Stimulated activated CD8-positive, alpha-beta memory T cell treated with anti-CD3 and anti-CD28 coated beads, Interleukin-2, amount 100 ng/mL, for 1 hour (primary cell): ENCODE results near the gene KRTAP5-5.
A peak's percentile ranks its signal among the peaks of the same experiment; 100 is the strongest.
"Not testable (repeated sequence)": the region's sequence is repeated elsewhere in the genome, so short reads cannot be mapped to it uniquely, and the experiment has no call there.

ENCODE experiments used
- DNase-seq, 2 donors: peaks; one replicate each; pipeline ENCODE4 v3.0.0-alpha.2; 2020; ENCODE audit warnings: low read depth in 2 of 2

KRTAP5-5 gene

GRCh38 chr11:1641096-1641495 is 11.5 kb downstream of the KRTAP5-5 start:
- no peak for DNase-seq

- DNase-seq: no peak
Observed at GRCh38 chr11:1642288-1643145, 12.9 kb downstream of the KRTAP5-5 start.

DNA sequence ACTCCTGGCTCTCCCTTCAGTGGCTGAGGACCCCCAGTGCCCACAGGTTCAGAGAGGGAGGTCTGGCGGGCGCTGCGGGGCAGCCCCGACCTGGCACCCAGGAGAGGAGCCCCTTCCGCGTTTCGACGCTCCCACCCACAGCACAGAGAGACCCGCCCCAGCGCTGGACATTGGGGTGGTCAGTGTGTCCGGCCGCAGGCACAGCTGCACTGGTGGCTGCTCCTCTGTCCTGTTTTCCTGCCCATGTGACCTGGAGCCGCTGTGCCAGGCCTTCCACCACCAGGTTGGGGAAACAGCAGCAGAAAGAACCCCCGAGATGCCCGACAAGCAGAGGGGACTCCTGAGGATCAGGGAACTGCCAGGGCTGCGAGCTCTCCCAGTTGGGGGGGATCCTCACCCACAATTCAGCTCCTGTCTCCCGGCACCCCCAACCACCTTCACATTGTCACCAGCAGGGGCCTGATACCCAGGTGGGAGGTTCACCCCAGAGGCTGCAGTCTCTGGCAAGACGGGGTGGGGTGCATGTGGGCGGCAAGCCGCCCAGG is 13.6 kb downstream of the KRTAP5-5 start:
- no peak for DNase-seq

DNA sequence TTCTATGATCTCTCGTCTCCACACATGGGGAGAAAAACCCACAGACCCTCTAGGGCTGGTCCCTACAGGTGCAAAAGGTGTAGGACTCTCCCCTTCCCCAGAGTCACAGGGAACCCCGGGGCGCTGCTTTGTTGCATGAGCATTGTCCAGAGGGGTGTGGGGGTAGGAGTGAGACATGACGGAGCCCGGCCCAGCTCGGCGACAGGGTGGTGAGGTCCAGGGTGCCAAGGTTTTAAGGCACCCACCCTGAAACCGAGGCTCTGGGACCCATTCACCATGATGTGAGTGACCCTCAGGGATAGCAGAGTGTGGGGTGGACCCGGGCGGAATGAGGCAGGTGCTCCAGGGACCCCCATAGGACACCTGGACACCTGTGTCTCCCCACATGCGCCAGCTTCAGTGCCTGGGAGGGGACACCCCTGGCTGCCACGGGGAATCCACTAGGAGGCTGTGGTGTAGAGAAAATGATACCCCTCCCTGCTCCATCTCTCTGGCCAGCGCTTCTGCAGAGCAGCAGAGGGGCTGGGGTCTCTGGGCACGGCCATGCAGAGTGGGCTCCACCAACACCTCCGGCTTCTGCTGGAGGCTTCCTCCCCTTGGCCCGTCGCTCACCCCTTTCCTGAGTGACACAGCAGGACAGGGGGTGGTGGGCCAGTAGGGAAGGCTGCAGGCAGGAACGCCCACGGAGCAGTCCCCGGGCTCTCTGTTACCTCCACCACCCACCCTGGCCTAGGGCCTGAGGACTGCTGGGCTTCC is 15.2 kb downstream of the KRTAP5-5 start:
- no peak for DNase-seq

- DNase-seq: no peak
Observed at GRCh38 chr11:1645357-1645821, 15.8 kb downstream of the KRTAP5-5 start.

GRCh38 chr11:1646540-1646939 is 17.0 kb downstream of the KRTAP5-5 start:
- DNase-seq: not testable (repeated sequence)

- DNase-seq: no peak
Observed at GRCh38 chr11:1647901-1648652, 18.5 kb downstream of the KRTAP5-5 start.

DNA sequence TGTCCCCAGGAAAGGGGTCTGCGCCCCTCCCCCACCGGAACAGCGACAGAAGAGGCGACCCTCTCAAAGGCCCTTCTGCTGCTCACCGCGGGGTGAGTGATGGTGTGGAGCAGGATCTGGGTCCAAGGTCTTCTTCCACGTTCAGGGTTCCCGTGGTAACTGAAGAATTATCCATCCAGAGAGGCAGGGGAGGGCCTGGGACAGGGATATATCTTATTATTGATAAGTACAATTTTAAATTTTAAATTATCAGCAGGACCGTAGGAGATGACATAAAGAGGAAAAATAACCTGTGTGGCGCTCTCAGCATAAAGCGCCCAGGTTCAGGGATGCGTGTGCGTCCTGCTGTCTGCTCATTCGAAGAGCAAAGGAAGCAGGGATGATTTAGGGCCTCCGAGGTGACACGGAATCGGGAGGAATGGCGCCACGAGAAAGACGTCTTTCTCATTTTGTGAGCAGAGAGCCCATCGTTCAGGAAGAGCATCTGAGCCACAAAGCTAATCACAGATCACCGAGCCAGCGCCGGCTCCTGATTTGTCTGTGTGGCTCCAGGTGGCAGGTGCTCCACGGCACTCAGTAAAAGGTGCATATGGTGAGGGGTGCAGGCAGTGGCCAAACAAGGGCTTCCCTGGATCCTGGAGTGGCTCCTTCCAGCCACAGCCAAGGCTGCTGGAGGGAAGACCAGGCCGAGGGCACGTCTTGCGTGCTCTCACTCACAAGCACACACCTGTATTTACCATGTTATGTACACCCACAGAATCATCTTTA is 19.3 kb downstream of the KRTAP5-5 start:
- DNase-seq: no peak

- DNase-seq: no peak
Observed at GRCh38 chr11:1650034-1650917, 20.7 kb downstream of the KRTAP5-5 start.

GRCh38 chr11:1650918-1651262 is 21.3 kb downstream of the KRTAP5-5 start:
- DNase-seq: no peak

- DNase-seq: no peak
Observed at GRCh38 chr11:1651411-1651980, 21.9 kb downstream of the KRTAP5-5 start.

- DNase-seq: no peak
Observed at GRCh38 chr11:1652026-1652425, 22.5 kb downstream of the KRTAP5-5 start.

DNA sequence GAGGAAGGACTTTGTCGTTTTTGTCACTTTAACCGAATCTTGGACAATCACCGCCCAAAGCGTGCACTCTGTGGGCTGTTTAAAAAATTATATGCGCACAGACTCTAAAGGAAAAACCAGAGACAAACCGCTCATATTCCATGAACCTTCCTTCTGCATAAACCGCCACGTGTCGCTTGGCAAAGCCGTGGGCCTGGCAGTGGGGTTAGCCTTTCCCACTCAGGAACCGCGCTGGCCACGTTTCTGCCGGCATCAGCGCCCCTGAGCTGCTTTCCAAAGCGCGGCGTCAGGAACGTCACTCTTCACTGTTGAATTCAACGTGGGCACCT is 22.8 kb downstream of the KRTAP5-5 start:
- DNase-seq: no peak

DNA sequence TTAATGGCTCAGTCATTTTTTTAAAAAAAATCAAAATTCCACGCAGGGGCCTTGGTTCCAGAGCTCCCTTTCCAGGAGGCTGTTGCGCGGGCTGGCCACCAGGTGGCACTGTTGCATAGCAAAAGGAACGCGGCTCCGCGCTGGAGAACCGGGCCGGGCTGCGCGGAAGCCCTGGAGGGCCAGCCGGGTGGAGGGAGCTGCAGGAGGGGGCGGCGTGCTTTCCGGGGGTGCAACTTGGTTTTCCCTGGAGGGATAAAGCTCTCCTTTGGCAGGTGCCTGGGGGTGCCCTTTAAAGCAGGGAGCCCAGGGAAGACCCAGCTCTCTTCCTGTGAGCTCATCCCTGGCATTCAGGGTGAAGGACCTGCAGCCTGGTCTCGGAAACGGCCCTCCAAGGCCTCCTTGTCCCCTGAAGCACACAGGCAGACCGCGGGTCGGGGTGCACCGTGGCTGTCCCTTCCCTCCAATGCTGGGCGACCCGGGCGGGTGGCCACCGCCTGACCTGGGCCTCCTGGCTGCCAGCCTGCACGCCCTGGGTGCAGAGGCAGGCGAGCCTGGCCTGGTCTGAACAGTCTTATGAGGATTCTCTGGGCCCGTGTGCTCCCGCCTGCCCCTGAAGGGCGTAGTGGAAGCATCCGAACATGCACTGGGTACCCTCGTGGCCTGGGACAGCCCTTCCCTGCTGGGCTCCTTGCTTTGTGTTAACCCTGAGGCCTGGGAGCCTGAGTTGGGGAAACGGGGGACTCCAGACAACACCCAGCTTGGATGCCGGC is 23.4 kb downstream of the KRTAP5-5 start:
- peak; percentile 62 to 63 for DNase-seq

DNA sequence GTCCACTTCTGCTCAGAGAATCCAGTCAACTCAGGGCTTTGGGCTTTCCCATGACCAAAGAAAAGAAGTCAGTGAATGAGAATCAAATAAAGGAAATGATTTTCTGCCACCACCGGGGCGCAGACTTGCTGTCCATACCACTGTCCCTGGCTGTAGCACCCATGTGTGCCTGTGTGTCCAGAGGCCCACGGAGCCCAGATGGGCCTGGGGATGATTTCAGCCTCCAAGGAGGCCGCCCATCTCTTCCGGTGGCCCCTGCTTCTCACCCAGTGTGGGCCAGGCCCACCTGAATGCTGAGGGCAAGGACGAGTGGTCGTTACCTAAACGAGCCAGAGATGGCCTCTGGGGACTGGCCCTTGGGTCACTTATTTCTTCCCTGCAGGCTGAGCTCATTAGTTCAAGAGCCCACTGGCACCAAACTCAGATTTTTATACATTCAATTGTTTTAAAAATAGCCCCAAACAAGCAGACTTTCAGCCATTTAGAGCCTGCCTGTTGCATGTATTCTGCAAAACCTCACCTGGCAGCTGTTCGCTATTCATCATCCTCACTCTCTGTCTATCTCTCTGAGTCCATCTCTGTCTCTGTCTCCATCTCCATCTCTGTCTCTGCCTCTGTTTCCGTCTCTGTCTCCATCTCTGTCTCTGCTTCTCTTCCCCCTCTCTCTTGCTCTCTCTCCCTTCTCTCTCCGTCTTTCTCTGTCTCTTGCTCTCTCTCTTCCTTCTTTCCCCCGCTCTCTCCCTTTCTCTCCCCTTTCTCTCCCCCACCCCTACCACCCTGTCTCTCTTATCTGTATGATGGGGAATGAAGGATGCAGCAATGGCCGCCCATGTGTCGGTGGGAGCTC is 24.2 kb downstream of the KRTAP5-5 start:
- DNase-seq: no peak

DNA sequence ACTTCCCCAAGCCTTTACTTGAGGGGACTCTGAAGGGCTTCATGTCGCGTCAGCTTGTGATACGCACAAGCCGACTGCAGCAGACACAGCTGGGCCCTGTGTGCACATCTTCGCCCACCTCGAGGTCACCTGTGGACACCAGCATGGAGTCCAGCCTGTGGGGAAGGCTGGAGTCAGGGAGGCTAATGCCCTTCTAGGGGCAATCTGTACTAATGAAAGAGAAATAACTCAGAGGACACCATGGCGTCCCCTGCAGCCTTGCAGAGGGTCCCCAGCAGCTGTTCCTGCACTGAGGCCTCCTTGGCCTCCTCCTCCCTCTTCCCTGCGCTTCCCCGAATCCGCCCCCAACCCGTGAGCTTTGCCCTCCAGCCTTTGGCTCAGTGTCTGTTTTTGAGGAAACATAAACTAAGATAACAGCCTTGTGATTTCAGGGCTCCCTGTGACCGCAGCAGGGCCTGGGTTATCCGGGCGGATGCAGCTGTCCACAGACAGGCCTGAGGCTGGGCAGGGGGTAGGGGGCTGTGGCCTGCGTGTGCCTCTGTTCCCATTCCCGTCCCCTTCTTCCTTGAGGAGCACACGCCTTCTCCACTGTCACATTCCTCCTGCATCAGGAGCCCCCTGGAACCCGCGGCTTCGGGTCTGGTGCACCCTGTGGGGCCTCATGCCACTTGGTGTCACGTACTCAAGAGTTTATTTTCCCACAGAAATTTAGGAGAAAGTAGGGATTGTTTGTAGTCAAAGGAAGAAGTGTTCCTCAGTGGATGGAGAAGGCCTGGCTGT is 25.0 kb downstream of the KRTAP5-5 start:
- no peak for DNase-seq
